Stimulated activated CD4-positive, alpha-beta T cell treated with anti-CD3 and anti-CD28 coated beads, Interleukin-15, amount 100 ng/mL, for 24 hours (primary cell): ENCODE data around the gene RHCG.

Experiments used
- DNase-seq: peaks from one replicate; pipeline ENCODE4 v3.0.0-alpha.2; 2020

RHCG gene

DNA sequence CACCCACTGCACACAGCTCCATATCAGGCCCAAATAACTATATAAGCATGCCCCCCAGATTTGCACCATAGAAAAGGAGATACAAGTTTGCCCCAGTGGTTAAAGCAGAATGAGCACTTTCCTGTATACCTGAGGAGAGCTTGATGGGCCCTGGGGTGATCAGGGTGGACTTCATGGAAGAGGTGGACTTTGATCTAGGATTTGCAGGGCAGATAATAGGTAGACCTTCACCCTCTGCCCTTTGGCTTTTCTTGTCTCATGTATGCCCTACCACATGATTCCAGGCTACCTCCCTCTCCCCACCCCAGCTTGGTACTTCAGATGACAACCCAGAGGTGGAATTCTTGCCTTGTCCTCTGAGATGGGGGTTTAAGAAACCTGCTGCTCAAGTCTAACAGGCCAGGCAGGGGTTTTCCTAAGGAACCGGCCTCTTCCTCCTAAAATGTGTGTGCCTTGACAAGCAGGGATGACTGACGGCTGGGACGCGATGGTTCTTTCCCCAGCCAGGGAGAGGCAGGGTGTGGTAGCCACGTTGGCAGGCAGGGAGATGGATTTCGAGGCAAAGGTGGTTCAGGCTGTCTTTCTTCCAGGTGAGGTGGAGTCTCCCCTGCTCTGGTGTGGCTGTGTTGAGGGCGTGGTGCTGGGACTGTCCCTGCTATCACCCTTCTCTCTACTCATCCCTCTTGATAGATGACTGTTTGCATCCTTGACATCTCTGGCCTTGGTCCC is 6.6 kb upstream of the RHCG start:
- no peak for DNase-seq

DNA sequence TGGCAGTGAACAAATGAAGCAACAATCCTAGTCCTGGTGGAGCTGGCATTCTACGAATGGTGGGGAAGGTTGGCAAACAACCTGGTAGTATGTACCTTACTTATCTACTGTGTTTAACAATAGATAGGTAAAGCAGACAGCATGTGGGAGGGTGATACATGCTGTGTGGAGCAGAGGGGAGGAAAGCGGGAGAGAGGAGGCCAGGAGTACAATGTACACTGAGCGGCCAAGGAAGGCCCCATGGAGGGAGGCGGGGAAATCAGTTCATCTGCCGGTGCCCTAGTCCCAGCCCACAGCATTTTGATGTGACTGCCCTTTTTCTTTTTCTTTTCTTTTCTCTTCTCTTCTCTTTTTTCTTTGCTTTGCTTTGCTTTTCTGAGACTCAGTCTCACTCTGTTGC is 5.3 kb upstream of the RHCG start:
- no peak for DNase-seq

DNA sequence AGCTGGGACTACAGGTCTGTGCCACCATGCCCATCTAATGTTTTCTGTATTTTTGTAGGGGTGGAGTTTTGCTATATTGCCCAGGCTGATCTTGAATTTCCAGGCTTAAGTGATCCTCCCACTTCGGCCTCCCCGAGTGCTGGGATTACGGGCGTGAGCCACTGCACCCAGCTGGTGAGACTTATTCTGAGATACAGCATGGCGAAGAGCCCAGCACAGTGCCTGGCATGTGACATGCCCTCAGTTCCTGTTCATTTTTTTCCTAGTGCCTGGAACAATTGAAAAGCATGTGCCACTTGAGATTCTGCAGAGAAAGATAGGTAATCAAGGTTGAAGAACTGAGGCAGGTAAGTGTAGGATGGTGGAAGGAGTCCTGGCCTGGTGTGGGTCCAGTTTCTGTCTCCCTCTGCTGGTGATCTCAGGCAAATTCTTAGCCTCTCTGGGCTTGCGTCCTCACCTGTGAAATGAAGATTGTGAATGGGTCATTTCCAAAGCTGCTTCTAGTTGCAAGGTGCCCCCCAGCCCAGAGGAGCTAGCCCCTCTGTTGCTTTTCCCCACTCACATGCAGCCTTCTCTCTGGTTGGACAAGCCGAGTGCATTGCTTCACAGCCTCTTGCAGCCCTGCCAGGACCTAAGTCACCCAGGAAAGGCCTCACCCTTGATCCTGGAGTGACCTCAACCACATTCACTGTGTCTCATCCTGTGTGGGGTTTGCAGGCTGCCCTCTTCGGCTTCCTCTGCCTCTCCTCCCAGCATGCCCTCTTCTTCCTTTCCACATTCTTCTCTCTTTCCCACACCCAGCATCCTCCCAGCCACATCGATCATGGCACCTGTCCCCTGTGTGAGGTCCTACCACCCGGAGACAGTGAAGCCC is 4.3 kb upstream of the RHCG start:
- DNase-seq, result peak; percentile 11

DNA sequence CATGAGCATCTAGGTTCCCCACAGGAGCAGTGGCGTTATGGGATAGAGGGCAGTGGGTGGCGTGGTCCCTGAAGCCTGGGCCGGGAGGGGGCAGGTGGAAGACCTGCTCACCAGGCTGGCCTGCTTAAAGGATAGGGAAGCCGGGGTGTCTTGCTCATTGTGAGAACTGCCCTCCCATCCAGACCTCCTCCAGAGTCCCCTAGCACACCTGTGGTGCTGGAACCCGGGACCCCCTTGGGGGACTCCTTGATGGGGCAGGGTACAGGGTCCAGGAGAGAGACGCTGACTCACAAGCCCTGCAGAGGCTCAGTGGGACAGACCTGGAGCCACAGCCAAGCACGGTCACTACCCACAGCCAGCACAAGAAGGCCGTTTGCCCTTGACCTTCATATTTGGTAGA is 2.8 kb upstream of the RHCG start:
- DNase-seq, result no peak

DNA sequence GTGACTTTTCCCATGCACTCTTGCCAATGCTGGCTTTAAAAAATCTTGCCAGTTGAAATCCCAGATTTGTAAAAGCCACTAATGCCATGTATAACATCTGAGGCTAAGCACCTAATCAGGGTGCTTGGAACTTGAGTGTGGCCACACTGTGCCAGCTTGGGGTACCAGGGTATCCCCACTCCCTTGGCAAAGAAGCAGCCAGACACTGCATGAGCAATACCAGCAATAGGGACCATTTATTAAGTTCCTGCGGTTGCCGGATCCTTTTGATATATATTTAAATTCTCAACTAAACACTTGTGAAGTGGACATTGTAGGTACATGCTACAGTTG is 2.2 kb upstream of the RHCG start:
- DNase-seq, result no peak

DNA sequence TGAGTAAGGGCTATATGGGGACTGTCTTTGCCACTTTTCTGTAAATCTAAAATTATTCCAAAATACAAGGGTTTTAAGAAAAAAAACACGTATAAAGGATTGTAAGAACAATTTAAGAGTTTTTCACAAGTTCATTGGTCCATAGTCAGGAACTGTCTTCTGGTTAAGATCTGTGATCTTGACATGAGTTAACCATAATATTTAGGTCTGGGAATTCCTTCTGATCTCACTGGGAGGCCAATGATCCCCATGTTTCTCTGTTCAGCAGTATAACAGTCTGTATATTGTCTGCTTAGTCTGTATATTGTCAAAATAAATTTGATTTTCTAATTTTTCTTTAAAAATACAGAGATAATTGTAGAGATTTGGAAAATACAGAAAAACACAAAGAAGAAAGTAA is 848 bp upstream of the RHCG start:
- no peak for DNase-seq

DNA sequence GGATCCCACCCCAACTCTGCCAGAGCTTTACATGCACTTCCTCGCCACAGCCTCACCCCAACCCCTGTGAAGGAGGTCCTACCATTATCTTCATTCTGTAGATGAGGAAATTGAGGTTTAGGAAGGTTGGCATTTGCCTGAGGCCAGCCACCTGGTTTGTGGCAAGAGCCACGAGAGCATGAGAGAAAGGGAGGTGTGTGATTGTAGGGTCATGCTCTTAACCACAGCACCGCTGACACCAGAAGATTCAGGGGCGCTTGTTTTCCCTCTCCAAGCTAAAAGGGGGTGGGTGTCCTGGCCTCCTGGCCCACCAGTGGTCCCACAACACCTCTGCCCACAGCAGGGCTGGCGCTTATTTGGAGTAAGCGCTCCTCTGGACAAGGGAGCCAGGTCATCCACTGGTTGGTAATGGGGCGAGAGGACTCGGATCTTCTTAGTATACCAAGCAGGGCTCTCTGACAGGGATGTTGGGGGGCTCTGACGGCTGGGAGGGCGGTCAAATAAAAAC is 691 bp downstream of the RHCG start:
- DNase-seq, result no peak

DNA sequence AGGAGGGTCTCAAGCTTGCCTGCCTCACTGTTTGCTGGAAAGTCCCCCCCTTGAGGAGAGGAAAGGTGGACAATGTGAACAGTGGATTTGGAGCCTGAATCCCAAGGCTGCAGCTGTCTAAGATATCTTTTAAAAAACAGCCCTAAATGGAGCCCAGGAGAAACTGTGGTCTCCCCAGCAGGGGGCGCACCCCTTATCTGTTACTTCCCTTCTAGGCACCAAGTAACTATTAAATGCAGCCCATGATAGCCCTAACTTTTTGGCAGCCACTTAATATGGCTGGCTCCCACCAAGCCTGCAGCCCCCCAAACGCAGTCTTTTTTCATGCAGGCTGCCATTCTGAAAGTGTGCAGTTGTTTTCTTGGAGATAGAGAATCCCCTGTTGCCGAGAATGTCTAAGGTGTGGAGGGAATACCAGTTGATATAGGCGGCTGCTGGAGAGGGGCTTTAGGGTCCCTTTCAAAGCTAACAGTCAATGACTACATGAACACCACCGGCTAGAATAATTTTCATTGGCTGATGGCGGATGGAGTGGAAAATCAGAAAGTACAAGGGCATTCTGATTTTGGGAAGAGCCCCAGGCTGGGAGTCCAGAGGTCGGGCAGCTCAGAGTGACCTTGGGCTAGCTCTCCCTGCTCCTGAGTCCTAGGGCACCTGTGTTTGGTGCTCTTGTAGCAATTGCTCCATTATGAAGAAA is 1.3 kb downstream of the RHCG start:
- peak; percentile 50 for DNase-seq

DNA sequence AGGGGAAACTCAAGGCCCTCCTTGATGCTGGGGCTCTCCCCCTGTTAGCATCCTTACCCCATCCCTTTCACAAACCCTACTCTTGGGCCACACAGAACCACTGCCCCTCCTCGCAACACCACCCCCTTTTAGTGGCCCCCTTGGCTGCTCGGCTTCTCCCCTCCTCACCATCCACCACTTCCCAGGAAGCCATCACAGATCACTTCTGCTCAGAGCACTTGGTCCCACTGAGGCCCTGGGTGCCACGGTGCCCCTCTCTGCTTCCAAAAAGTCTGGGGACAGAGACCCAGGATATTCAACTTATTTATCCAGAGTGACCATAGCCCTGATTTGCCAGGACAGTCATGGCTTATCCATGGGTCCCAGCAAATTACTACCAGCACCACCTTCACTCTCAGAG is 2.4 kb downstream of the RHCG start:
- no peak for DNase-seq

DNA sequence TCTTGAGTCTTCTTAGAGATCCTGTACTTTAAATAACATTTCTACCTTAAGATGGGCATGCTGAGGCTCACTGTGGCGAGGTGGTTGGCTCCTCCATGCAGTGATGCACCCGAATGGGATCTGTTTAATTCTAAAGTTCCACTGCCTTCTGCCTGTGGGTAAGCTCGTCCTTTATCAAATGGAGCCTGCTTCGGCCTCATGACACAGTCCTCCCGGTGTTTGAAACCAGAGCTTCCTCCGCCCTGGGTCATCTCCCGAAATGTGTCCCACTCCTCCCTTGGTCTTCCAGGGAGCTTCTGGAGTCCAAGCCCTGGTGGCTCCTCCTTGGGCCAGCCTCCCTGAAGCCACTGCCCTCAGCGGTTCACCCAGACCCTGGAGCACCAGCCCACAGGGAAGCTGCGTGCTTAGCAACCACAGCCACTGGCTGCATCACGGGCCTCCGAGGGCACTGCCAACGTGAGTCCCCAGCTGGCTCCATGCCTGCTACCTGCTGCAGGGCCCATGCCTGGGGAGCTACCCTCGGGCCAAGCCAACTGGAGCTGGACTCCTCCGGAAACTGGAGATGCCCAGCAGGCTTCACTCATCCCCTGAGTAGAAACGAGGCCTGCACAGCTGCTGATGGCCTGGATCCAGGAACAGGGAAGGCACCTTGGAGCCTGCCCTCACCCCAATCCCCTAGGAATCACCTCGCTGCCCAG is 3.3 kb downstream of the RHCG start:
- no peak for DNase-seq

DNA sequence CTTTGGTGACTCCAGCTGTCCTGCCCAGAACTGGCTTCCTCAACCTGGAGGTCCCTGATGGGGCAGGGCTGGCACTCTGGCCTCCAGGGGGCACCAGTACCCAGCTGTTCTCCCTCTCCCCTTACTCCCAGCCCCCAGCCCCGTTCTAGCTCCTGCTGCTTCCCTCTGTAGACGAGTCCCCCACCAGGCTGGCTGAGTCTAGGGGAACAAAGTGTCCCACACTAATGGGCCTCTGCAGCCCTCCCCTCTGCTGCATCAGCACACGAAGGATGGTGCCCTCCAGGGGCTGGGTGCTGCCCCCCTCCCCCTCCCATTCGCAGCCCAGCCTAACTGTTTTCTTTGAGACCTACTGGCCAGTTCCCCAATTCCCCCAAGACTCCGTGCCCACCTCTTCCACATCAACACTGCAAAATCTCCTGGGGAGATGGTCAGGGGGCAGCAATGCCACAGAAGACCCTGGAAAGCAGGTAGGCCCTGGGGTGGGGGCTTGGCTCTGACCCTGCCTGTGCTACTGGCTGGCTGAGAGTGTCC is 4.2 kb downstream of the RHCG start:
- peak; percentile 36 for DNase-seq

DNA sequence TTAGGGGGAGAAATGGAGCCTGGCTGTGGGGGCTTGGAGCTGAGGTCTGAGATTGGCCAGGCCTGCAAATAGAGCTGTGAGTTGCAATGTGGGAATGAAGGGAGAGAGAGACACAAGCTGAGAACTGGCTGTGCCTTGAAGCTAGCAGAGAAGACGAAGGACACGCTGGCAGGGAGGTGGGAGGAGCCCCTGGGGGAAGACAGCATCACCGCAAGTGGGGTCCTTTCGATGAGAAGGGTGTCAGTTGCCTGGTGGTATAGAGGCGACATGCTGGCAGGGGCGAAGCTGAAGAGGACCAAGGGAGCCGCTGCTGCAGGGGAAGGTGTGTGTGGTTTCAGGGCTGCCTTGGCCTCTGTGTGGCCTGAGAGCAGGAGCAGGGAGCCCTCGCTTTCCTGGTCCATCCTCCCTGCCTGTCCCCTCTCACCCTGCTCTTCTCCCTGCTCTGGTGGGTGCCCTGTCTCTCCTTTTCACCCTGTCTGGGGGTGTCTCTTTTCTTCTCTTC is 5.5 kb downstream of the RHCG start:
- no peak for DNase-seq

DNA sequence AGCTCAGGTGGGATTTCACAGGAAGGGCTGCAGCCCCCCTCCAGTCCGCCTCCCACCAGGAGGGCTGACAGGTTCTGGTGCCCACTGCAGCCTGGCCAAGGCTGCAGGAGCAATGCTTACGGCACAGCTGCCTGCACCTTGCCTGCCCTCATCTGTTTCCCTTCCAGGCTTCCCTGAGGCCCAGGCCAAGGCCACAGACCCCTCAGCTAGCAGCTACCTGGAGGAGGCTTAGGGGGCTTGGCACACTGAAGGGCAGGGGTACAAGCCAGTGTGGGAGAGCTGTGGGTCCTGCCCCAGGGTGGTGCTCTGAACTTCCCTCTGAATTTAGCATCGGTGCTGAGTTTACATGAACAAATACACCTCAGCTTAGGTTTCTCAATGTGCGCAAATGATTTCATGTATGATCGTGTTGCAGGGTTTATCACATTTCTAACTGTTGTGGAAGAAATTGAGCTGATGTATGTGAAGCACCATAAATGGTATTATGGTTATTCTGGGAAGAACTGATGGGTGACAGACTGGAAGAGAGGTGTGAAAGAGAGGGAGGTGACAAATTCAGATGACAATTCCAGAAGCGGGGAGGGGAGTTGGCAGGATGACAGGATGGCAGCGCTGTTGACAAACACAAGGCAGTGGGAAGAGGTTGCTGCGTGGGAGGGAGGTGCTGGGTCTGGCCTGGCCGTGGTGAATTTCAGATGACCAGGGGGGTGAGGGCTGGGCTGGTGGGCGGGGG is 6.1 kb downstream of the RHCG start:
- no peak for DNase-seq

DNA sequence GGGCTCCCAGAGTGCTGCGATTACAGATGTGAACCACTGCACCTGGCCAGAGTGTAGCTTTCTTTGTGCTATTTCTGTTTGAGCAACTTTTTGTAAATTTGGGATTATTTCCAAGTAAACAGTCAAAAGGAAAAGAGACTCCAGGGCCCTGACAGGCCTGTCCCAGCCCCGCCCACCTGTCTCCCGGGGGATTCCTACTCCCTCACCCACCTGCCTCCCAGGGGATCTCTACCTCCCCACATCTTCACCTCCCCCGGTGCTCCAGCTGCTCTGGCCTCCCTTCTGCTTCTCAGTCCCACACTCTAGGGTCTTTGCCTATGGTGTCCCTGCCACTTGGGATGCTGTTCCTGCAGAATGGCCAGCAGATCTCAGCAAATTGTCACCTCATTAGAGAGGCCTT is 7.0 kb downstream of the RHCG start:
- no peak for DNase-seq

DNA sequence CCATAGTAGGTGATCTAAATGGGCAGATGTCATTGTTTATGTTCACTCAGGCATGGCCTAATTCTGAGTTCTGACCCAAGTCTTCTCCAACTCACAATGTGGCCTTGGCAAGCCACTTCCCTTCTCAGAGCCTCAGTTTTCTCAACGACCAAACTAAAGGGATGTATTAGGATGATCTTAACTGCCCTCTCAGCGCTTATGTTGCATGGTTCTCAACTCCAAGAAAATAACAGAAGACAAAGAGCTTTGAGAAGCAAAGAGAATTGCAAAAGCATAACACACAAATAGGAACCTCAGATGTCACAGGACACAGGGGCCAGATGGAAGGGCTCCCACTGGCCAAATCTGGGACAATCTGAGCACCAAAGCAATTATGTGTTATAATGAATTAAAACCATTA is 8.6 kb downstream of the RHCG start:
- no peak for DNase-seq

DNA sequence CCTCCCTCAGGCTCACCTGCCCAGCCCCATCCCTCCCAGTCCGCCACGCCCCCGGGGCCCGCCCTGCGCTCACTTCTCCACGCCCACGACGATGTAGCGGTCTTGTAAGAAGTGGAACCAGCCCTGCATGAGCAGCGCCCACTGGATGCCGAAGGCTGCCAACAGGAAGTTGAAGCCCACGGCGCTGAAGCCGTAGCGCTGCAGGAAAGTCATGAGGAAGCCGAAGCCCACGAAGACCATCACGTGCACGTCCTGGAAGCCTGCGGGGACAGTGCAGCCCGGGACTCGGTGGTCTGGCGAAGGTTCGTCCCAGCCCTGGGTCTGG is 9.7 kb downstream of the RHCG start:
- peak; percentile 67 for DNase-seq

DNA sequence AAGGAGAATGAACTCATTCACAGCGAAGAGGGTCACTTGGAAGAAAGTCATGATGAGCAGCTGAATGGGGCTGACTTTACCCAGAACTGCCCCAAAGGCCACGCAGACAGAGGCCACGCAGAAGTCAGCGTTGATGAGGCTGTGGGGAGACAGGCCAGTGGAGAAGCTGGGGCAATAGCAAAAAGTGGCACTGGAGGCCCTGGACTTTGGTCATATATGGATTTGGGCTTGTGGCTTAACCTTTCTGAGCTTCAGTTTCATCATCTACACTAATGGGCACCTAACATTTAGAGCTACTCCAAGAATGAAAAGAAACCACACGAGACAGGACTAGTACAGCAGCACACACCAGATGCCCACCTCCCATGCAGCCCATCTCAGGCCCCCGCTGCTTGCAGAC is 13.3 kb downstream of the RHCG start:
- DNase-seq, result no peak

DNA sequence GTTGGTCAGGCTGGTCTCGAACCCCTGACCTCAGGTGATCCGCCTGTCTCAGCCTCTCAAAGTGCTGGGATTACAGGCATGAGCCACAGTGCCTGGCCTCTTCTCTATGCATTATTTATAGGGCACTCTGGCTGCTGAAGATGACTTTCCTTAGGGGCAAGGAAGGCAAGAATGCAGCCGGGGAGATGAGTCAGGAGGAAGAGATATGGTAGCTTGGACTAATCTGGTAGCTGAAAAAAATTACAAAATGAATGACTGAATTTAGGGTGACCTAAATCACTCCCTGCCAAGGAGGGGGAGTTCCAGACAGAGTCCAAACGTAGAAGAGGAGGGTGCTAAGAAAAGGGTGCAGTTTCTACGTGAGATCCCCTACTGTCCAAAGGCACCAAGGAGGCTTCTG is 14.2 kb downstream of the RHCG start:
- no peak for DNase-seq

DNA sequence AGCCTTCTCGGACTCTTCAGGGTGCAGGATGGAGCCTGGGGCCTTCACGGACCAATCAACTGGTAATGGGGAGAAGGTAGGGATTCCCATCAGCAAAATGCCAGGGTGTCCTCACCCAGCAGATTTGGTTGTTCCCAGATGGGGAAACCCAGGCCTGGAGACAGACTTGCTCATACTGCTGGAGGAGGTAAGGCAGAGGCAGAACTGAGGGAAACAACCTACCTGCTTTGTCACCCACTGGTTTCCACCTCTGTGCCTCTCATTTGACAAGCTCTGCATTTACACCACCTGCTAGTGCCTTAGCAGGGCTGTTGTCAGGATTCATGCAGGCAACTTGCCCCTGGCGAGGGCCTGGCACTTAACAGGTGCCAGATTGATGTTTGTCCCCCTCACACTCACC is 15.9 kb downstream of the RHCG start:
- DNase-seq, result no peak

DNA sequence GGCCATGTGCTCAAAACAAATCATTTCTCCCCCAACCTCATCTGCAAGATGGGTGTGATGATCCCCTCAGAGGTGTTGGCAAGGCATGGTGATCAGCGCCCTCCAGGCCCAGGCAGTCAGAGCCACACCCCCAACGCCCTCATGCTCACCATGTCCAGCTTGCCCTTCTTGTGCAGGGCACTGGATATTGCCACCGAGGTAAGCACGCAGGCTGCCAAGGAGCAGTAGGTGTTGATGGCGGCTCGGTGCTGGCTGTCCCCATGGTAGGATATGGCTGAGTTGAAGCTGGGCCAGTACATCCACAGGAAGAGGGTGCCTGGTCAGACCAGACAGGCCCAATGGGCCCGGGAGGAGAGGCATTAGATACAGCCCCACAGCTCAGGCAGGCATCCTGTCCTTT is 17.2 kb downstream of the RHCG start:
- no peak for DNase-seq

DNA sequence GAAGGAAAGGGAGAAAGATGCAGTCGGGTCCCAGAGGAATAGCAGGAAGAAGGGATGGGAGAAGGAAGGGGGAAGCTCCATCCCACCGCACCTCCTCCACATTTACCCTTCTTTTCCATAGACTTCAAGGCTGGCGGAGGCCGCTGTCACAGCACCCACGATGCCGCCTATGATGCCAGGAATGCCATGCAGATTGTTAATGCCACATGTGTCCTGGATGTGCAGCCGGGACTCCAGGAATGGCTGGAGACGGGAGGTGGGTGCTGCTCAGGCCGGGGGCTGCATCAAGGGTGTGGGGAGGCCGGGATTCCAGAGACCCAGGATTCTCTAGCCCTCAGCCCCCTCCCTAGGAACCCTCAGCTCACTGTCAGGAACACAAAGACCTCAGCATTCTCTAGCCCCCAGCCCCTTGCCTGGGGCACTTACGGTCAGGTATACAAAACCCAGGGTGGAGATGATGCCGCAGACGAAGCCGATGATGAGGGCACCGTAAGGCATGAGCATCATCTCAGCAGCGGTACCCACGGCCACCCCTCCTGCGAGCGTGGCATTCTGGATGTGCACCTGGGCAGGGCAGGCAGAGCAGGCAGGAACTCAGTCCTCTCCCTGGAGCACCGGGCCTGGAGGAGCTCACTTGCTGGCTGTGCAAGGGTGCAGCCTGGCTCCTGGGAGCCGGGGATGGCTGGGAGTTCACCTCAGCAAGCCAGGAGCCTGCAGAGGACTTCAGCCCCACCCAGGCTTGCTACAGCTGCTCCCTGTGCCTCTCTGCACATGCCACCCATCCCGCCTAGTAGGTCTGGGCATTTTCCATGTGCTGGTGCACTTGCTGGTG is 18.8 kb downstream of the RHCG start:
- no peak for DNase-seq
